Epidermal melanocyte (primary cell): ENCODE measurements around the gene ITGB4.

ENCODE experiments used
- DNase-seq: peaks from one replicate; pipeline ENCODE4 v3.0.0; 2011; ENCODE audit warnings: low spot score; ENCODE audit not compliant: insufficient read length

ITGB4 gene

DNA sequence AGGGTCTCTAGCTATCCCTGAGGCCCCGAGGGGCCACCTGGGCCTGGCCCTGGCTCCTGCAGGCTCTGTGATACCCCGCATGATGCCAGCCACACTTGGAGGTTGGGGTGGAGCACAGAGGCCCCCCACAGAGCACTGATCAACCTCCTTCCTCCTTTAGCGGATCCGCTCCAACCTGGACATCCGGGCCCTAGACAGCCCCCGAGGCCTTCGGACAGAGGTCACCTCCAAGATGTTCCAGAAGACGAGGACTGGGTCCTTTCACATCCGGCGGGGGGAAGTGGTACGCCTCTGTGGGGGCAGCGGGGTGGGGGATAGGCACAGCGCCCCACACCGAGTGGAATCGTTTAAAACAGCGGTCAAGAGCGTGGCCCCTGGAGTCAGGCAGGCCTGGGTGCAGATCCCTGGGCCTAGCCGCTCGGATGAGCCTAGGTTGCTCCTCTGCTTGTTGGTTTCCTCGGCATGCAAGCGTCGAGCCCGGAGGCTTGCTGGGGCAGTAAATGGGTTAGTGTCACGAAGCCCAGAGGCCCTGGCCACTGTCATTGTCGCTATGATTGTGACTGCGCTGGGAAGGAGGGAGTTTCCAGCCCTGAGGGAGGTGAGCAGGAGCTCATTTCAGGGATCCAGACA, 9.9 kb downstream of the ITGB4 start:
- DNase-seq = no peak

DNA sequence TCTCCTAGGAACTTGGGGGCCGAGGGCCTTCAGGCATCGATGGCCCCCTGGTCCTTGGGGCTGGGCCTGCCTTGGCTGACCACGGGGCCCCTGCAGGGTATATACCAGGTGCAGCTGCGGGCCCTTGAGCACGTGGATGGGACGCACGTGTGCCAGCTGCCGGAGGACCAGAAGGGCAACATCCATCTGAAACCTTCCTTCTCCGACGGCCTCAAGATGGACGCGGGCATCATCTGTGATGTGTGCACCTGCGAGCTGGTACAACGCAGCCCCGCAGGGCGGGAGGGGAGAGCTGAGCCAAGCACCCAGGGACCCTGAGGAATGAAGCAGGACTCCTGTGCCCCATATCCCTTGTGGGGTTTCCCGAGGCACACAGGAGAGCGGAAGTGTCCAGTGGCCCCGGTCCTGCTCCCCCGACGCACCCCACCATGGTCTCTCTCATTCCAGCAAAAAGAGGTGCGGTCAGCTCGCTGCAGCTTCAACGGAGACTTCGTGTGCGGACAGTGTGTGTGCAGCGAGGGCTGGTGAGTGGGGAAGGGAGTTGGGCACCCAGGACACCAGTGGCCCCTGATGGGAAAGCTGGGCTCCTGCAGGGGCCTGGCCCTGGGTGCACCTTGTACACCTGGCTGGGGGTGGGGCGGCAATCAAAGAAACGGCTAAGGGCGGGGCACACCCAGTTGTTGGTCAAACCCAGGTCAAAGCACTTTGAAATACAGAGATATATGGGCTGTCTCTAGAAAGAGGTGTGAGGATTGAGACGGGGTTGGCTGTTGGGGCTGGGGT, 10.6 kb downstream of the ITGB4 start:
- no peak for DNase-seq

DNA sequence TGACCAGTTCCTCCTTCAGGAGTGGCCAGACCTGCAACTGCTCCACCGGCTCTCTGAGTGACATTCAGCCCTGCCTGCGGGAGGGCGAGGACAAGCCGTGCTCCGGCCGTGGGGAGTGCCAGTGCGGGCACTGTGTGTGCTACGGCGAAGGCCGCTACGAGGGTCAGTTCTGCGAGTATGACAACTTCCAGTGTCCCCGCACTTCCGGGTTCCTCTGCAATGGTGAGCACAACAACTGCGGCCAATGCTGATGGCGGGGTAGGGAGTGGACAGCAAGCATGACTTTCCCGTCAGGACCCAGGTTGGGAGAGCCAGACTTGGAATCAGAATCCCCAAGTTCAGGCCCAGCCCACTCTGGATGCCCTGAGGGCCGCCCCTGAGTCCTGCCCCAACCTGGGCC, 12.2 kb downstream of the ITGB4 start:
- no peak for DNase-seq

DNA sequence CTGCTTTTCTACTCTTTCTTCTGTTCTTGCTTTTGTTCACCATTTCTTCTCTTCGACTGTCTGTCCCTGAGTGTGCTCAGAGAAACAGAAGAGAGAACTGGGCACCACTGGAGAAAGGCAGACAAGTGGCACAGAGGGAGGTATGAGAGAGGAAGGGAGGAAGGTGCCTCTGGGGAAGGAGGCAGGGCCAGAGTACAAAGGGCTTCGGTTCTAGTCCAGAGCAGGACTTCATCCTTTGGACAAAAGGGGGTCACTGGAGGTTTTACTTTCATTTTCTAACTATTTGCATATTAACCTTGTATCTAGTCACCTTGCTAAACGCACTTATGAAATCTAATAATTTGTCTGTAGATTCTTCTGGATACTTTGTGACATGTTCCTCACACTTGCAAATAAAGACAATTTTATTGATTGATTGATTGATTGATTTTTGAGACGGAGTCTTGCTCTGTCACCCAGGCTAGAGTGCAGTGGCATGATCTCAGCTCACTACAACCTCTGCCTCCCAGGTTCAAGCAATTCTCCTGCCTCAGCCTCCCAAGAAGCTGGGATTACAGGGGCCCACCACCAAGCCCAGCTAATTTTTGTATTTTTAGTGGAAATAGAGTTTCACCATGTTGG, 13.5 kb downstream of the ITGB4 start:
- no peak for DNase-seq

DNA sequence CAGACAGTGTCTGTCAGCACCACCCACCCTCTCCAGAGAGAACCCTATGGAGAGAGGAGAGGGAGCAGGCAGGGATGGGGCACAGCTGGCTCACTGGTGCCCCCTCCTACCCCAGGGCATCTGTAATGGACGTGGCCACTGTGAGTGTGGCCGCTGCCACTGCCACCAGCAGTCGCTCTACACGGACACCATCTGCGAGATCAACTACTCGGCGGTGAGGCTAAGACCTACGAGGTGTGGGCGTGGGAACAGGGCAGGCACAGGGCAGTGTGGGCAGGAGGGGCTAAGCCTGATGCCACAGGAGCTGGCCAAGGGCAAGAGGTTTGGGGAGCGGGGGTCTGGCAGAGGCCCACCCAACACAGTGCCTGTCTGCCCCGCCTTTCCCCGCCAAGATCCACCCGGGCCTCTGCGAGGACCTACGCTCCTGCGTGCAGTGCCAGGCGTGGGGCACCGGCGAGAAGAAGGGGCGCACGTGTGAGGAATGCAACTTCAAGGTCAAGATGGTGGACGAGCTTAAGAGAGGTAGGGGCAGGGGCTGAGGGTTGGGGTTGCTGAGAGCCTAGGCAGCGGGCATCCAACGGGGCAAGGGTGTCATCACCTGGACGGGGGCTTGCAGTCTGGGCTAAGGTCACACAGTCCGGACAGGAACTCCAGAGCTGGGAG, 15.0 kb downstream of the ITGB4 start:
- no peak for DNase-seq

DNA sequence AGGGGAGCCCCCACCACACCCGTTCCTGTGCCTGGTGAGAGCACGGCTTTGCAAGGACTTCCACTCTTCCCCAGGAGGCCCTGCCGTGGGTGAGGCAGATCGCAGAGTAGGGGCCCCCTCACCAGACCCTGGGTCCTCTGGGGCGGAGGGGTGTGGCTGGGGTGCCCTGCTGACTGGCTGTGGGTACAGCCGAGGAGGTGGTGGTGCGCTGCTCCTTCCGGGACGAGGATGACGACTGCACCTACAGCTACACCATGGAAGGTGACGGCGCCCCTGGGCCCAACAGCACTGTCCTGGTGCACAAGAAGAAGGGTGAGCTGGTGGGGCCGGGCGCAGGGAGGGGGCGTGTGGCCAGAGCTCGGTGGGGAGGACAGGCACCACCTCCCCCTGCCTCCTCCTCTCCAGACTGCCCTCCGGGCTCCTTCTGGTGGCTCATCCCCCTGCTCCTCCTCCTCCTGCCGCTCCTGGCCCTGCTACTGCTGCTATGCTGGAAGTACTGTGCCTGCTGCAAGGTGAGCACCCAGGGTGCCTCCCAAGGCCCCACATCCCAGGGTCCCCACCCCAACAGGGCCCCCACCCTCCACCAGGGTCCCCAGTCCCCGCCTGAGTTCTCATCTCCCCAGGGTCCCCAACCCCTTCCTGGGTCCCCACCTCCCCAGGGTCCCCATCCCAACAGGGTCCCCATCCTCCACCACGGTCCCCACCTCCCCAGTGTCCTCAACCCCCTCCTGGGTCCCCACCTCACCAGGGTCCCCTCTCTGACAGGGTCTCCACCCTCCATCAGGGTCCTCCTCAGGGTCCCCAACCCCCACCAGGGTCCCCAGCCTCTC, 16.1 kb downstream of the ITGB4 start:
- no peak for DNase-seq

DNA sequence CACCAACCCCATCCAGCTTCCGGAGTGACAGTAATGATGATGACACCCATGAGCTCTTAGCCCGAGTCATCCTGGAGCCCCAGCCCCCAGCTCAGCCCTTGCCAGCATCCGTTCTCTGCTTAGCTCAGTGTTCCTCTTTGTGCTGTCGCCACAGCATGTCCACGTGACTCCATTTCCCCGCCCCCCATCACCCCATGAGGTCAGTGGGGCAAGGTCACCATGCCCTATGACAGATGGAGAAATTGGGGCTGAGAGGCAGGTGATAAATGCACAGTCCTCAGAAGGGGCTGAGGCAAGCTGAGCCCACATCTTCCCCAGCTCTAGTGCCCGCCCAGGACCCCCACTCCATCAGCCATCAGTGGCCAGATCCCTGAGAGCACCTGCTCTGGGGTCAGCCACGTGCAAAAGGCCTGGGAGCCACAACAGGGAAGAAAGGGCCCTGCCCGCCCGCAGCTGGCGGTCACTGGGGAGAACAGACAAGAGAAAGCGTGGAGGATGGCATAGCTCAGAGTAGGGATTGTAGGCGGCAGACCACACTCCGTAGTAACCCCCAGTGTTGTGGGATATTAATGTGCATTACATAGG, 17.1 kb downstream of the ITGB4 start:
- no peak for DNase-seq

DNA sequence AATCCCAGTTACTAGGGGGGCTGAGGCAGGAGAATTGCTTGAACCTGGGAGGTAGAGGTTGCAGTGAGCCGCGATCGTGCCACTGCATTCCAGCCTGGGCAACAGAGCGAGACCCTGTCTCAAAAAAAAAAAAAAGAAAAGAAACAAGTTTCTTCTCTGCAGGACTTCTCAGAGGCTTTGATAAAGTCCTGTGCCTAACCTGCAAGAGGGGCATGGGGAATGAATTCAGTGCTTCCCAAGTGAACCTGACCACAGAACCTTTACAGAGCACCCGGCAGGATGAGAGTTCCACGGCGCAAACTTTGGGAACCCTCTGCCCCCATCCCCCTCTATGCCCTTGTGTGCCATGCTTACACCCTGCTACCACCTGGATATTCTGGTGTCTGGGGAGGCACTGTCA, 17.9 kb downstream of the ITGB4 start:
- no peak for DNase-seq

DNA sequence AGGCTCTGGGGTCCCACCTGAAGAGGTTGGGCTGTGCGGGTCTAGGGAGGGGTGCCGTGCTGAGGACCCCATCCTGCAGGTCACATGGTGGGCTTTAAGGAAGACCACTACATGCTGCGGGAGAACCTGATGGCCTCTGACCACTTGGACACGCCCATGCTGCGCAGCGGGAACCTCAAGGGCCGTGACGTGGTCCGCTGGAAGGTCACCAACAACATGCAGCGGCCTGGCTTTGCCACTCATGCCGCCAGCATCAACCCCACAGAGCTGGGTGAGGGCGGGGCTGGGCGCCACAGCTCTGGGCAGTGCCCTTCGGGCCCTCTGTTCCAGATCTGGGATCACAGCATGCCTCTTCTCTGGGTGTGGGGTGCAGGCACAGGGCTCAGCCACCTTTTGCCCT, 18.5 kb downstream of the ITGB4 start:
- DNase-seq = no peak

DNA sequence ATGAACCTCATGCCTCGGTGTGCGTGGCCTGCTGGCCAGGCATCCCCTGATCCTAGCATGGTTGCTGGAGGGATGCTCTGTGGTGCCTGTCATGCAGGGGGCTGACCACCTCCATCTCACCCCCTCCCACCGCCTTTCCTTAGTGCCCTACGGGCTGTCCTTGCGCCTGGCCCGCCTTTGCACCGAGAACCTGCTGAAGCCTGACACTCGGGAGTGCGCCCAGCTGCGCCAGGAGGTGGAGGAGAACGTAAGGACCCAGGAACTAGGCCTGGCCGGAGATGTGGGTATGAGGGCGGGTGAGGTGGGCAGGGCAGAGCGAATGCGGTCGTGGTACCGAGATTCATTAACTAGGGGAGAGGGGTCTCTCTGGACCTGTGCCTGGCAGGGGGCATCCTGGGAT, 19.0 kb downstream of the ITGB4 start:
- no peak for DNase-seq

DNA sequence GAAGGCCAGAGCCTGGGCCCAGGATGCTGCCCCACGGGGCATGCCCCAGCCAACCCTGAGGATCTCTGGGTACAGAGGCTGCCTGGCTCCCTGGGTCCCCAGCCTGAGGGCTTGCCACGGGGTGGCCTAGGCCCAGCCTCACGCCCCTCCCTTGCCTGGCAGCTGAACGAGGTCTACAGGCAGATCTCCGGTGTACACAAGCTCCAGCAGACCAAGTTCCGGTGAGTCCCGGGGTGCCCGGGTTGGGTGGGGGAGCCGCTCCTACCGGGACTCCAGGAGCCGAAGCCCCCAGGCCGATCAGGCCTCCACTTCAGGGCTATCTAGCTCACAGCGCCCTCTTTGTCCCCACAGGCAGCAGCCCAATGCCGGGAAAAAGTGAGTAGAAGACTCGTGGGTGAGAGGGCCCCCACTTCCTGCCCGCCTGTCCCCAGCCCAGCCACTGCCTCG, 19.4 kb downstream of the ITGB4 start:
- no peak for DNase-seq

DNA sequence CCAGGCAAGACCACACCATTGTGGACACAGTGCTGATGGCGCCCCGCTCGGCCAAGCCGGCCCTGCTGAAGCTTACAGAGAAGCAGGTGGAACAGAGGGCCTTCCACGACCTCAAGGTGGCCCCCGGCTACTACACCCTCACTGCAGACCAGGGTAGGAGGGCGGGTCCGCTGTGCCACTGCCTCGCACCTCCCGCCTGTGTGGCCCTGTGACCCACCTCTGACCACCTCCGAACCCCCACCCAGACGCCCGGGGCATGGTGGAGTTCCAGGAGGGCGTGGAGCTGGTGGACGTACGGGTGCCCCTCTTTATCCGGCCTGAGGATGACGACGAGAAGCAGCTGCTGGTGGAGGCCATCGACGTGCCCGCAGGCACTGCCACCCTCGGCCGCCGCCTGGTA, 21.1 kb downstream of the ITGB4 start:
- DNase-seq = no peak

DNA sequence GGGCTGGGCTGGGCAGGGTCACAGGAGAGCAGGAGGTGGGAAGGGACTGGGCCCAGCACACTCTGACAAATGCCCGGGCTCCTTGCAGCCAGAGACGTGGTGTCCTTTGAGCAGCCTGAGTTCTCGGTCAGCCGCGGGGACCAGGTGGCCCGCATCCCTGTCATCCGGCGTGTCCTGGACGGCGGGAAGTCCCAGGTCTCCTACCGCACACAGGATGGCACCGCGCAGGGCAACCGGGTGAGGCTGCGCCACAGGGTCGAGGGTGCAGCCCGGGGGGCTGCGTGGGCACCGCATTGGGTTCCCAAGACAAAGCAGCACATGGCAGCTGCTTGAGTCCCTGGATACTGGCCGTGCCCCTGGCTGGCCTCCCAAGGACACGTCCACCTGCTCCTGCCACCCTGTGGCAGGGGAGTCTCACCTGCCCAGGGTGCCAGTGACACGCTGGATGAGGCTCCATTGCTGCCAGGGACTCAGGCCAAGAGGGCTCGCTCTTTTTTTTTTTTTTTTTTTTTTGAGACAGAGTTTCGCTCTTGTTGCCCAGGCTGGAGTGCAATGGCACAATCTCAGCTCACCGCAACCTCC, 22.5 kb downstream of the ITGB4 start:
- no peak for DNase-seq

DNA sequence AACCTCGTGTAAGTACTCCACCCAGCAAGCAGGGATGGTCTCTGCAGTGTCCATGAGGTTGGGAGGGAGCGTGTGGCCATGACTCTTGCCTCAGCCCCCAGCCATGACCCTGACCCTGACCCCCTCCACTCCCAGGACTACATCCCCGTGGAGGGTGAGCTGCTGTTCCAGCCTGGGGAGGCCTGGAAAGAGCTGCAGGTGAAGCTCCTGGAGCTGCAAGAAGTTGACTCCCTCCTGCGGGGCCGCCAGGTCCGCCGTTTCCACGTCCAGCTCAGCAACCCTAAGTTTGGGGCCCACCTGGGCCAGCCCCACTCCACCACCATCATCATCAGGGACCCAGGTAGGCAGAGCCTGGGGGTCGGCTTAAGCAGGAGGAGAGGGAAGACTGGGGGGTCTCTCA, 27.4 kb downstream of the ITGB4 start:
- no peak for DNase-seq

DNA sequence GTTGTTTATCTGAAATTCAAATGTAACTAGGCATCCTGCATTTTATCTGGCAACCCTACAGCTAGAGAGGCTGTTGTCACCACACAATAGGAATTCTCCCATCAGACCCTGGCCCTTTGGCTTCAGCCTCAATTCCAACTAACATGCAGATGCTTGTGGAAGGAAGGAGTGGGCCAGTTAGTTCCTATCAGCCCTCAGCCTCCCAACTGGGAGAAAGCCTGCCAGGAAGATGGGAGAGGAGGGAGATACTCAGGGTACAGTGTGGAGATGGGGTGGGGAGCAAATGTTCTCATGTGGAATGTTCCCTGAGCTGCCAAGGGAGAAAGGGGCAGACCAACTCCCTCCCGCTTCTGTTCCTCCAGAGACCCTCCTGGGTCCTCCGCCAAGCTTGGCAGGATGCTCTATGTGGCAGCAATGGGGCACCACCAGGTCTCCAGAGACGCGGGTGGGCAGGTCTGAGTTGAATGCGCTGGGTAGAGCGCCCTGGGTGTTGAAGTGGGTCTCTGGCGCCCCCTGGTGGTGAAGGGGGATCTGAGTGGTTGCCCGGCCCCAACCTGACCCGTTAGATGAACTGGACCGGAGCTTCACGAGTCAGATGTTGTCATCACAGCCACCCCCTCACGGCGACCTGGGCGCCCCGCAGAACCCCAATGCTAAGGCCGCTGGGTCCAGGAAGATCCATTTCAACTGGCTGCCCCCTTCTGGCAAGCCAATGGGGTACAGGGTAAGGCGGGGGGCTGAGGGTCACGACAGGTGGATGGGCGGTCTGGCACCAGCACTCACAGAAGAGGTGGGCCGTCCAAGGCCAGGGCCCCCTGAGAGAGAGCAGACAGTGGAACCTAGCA, 28.5 kb downstream of the ITGB4 start:
- peak; percentile 96 for DNase-seq

DNA sequence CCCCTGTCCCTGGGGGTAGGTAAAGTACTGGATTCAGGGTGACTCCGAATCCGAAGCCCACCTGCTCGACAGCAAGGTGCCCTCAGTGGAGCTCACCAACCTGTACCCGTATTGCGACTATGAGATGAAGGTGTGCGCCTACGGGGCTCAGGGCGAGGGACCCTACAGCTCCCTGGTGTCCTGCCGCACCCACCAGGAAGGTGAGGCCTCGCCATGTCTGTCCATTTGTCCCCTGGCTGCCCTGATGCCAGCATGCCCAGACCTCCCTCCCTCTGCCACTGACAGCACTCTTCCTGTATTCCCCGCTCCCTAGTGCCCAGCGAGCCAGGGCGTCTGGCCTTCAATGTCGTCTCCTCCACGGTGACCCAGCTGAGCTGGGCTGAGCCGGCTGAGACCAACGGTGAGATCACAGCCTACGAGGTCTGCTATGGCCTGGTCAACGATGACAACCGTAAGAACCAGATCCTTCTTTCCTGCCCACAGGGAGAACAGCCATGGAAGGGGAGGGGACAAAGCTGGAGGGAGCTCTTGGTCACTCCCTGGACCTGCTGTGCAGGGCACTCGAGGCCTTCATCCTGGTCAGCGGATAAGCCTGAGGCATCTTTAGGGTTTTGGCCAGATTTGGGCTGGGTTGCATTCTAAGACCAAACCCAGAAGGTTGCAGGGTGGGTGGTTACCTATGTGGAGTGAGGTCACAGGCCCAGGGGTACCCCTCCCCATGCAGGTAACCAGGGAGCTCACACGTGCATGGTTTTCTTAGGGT, 29.6 kb downstream of the ITGB4 start:
- no peak for DNase-seq

DNA sequence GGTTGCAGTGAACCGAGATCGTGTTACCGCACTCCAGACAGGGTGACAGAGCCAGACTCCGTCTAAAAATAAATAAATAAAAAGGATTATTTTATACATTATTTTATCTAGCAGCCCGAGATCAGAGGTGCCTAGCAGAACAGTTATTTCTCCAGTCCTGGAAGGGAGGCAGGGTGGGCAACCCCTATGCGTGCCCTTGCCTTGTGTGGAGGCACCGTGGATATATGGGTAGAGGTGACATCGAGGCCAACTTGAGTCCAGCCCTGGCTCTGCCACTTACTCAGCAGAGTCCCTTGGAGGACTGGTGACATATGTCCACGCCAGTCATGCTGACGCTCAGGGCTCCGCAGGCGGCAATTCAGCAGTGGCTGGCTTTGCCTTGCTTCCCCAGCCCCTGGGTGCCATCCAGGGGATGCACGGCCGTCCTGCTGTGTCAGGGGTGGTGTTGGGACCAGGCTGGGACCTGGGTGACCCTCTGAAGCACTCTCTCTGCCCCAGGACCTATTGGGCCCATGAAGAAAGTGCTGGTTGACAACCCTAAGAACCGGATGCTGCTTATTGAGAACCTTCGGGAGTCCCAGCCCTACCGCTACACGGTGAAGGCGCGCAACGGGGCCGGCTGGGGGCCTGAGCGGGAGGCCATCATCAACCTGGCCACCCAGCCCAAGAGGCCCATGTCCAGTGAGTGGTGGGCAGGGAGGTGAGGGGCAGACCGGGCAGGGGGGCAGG, 30.6 kb downstream of the ITGB4 start:
- DNase-seq = no peak

DNA sequence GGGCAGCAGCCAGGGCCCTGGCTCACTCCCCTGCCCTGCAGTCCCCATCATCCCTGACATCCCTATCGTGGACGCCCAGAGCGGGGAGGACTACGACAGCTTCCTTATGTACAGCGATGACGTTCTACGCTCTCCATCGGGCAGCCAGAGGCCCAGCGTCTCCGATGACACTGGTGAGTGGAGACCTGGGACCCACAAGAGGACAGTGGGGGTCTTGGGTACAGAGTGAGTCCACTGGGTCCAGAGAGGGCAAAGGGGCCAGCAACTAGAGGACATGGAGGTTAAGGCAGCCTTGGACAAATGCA, 31.1 kb downstream of the ITGB4 start:
- no peak for DNase-seq
